ENCODE measurements around the gene ARHGAP28. TPM values are rescaled to one million over a fixed set of nuclear protein-coding genes. Genes with fewer than 3 reads are reported as not detected.

Gene ARHGAP28
- total RNA-seq, 1 experiment from 2014 or later: not detected

DNA sequence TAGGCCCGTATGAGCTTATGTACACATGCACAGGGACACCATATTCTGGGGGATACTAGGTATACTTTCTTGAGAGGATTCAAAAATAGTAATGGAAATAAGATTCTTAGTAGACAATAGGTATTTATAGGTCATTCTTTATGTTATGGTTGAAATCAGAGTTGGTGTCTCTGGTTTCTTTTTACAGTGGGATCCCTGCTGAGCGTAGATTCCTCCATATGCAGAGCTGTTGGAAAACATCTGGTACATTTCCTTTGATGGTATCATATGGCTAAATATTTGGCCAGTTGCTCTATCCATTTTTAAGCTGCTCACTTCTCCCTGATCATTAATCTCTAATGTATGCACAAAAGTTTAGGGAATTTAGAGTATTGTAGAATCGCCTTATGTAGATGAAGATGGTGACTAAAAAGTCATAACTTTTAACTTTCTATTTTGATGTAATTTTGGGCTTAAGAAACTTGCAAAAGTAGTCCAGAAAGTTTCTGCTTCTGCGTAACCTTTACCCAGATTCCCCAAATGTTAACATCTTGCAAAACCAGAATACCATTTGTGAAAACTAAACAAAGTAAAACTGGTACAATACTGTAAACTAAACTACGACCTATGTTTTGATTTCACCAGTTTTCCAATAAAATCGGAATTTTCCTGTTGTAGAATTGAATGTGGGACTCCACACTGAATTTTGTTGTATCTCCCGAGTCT lies 5.4 kb downstream of the ARHGAP28 start:
- H3K9me3 ChIP-seq (ENCODE audit: low read depth, low read length, poor library complexity, severe bottlenecking): no peaks in the 10 kb centered on the region
- H3K27me3 ChIP-seq (replicated peaks; ENCODE audit: insufficient read depth, low read depth, low read length, poor library complexity): no peaks in the 10 kb centered on the region
- ChIA-PET CTCF (no interaction called here), POLR2A (ENCODE audit: low non-redundant PET) (no interaction called here)
- no TSS peak for BruUV-seq (replicated peaks)
- no peak for TF ChIP-seq EZH2 (IDR thresholded peaks at IDR 0.05; ENCODE audit: borderline replicate concordance, low read depth, low read length, poor library complexity, severe bottlenecking)
- TF ChIP-seq, protein P1, sequence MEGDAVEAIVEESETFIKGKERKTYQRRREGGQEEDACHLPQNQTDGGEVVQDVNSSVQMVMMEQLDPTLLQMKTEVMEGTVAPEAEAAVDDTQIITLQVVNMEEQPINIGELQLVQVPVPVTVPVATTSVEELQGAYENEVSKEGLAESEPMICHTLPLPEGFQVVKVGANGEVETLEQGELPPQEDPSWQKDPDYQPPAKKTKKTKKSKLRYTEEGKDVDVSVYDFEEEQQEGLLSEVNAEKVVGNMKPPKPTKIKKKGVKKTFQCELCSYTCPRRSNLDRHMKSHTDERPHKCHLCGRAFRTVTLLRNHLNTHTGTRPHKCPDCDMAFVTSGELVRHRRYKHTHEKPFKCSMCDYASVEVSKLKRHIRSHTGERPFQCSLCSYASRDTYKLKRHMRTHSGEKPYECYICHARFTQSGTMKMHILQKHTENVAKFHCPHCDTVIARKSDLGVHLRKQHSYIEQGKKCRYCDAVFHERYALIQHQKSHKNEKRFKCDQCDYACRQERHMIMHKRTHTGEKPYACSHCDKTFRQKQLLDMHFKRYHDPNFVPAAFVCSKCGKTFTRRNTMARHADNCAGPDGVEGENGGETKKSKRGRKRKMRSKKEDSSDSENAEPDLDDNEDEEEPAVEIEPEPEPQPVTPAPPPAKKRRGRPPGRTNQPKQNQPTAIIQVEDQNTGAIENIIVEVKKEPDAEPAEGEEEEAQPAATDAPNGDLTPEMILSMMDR (conservative IDR thresholded peaks at IDR 0.05; ENCODE audit: low read depth, low read length): no peak
- no peaks in the 10 kb centered on the region for H3K36me3 ChIP-seq (ENCODE audit: insufficient read depth, low read length, poor library complexity, severe bottlenecking)
- H3K4me3 ChIP-seq (ENCODE audit: low read depth, low read length, poor library complexity, severe bottlenecking): no peak overlapping the region
- H3K4me1 ChIP-seq (ENCODE audit: insufficient read depth, low read length, poor library complexity, severe bottlenecking): no peaks in the 10 kb centered on the region
- intact Hi-C loops (cut with micrococcal nuclease; ENCODE audit: unreplicated experiment): no loop called here
- no peak for DNase-seq (ENCODE audit: low spot score)
- H3K27ac ChIP-seq (ENCODE audit: low read depth, low read length, poor library complexity, severe bottlenecking): no peak overlapping the region

DNA sequence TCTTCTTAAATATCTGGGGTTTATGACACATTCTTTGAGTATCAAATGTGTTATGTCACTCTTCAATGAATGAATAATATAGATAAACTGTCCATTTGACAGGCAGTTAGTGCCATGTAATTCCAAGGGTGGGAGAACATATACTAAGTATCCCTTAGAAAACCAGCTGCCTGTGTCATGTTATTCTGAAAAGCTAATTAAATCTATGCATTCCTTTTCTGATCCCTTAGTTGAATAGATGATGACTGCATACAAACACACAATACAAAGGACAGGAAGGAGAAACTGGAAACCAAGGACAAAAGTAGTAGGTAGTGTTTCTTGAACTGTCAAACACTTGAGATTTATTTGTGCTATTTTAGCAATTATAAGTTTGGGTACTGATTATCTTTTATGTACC lies 8.3 kb downstream of the ARHGAP28 start:
- intact Hi-C loops (cut with micrococcal nuclease; ENCODE audit: unreplicated experiment): no loop called here
- ChIA-PET CTCF (no interaction called here), POLR2A (ENCODE audit: low non-redundant PET) (no interaction called here)
- H3K9me3 ChIP-seq (ENCODE audit: low read depth, low read length, poor library complexity, severe bottlenecking): peaks cover 13% of the 10 kb centered on the region
- H3K4me3 ChIP-seq (ENCODE audit: low read depth, low read length, poor library complexity, severe bottlenecking): no peak overlapping the region
- DNase-seq (ENCODE audit: low spot score): no peak
- no TSS peak for BruUV-seq (replicated peaks)
- no peaks in the 10 kb centered on the region for H3K27me3 ChIP-seq (replicated peaks; ENCODE audit: insufficient read depth, low read depth, low read length, poor library complexity)
- no peaks in the 10 kb centered on the region for H3K36me3 ChIP-seq (ENCODE audit: insufficient read depth, low read length, poor library complexity, severe bottlenecking)
- H3K27ac ChIP-seq (ENCODE audit: low read depth, low read length, poor library complexity, severe bottlenecking): no peak overlapping the region
- TF ChIP-seq, protein P1 (conservative IDR thresholded peaks at IDR 0.05; ENCODE audit: low read depth, low read length): no peak
- TF ChIP-seq EZH2 (IDR thresholded peaks at IDR 0.05; ENCODE audit: borderline replicate concordance, low read depth, low read length, poor library complexity, severe bottlenecking): no peak
- no peaks in the 10 kb centered on the region for H3K4me1 ChIP-seq (ENCODE audit: insufficient read depth, low read length, poor library complexity, severe bottlenecking)

DNA sequence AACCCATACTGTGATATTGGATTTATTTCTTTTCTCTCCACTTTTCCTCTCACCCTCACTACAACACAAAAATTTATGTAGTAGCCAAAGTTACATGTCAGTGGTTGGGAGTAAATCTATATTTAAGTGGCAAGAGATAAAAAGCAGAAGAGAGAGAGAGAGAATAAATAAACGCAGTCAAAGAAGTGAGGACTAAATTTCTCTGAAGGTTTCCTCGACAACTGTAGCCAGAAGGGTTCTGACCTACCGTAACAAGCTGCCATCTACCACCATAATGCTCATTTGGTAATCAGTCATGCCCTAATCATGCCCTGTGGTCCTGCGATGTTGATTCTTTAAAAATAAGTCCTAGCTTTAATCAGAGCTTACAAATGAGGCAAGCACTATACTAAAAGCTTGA lies 9.1 kb downstream of the ARHGAP28 start:
- Histone ChIP-seq H3K36me3 (ENCODE audit: insufficient read depth, low read length, poor library complexity, severe bottlenecking) (no peaks in the 10 kb centered on the region), H3K4me1 (ENCODE audit: insufficient read depth, low read length, poor library complexity, severe bottlenecking) (no peaks in the 10 kb centered on the region), H3K27ac (ENCODE audit: low read depth, low read length, poor library complexity, severe bottlenecking) (no peak overlapping the region), H3K9me3 (ENCODE audit: low read depth, low read length, poor library complexity, severe bottlenecking) (peaks cover 19% of the 10 kb centered on the region), H3K4me3 (ENCODE audit: low read depth, low read length, poor library complexity, severe bottlenecking) (no peak overlapping the region), H3K27me3 (replicated peaks; ENCODE audit: insufficient read depth, low read depth, low read length, poor library complexity) (no peaks in the 10 kb centered on the region)
- POLR2A ChIA-PET (ENCODE audit: low non-redundant PET): no interaction called here
- intact Hi-C loops (cut with micrococcal nuclease; ENCODE audit: unreplicated experiment): no loop called here
- TF ChIP-seq EZH2 (IDR thresholded peaks at IDR 0.05; ENCODE audit: borderline replicate concordance, low read depth, low read length, poor library complexity, severe bottlenecking): no peak
- TF ChIP-seq, protein P1 (conservative IDR thresholded peaks at IDR 0.05; ENCODE audit: low read depth, low read length): no peak
- CTCF ChIA-PET: no interaction called here
- BruUV-seq (replicated peaks): no TSS peak
- no peak for DNase-seq (ENCODE audit: low spot score)

All from A673 (cell line).